ENCODE data around the gene PRDM16.

The PRDM16 gene

DNA sequence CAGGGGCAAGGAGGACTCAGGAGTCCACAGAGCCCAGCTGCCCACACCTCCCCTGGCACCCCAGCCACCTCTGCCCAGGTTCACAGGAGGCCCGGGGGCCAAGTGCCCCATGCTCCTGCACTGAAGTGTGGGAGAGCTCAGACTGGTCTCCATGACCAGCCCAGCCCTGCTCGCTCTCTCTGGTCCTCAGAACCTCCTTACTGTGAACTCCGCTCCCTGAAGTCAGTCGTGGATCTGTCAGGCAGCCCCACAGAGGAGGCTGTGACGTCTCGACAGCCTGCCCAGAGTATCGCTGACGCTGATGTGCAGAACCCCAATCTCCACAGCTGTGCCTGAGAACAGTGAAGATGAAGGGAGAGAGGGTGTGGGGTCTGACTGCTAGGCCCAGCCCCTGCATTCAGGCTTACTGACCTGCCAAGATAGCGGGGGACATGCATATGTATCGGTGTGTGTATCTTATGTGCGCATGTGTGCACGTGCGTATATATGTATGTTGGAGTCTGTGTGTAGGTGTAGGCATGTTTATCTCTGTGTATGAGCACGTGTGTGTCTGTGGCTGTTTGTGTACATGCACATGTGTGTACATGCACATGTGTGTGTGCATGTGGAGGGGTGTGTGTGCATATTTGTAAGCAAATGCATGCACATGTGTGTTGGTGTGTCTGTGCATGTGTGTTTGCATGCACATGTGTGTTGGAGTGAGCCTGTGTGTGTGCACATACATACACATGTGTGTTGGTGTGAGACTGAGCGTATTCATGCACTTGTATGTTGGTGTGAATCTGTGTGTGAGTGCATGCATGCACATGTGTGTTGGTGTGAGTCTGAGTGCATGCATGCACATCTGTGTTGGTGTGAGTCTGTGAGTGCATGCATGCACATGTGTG, 267.0 kb downstream of the PRDM16 start:
- no peak for FAIRE-seq
- no peak for DNase-seq (ENCODE audit: insufficient read length, low spot score)
- TF ChIP-seq, protein P1, sequence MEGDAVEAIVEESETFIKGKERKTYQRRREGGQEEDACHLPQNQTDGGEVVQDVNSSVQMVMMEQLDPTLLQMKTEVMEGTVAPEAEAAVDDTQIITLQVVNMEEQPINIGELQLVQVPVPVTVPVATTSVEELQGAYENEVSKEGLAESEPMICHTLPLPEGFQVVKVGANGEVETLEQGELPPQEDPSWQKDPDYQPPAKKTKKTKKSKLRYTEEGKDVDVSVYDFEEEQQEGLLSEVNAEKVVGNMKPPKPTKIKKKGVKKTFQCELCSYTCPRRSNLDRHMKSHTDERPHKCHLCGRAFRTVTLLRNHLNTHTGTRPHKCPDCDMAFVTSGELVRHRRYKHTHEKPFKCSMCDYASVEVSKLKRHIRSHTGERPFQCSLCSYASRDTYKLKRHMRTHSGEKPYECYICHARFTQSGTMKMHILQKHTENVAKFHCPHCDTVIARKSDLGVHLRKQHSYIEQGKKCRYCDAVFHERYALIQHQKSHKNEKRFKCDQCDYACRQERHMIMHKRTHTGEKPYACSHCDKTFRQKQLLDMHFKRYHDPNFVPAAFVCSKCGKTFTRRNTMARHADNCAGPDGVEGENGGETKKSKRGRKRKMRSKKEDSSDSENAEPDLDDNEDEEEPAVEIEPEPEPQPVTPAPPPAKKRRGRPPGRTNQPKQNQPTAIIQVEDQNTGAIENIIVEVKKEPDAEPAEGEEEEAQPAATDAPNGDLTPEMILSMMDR (IDR thresholded peaks at IDR 0.05; ENCODE audit: insufficient read depth, missing control alignments), result no peak

- DNase-seq (ENCODE audit: insufficient read length, low spot score) (no peak), FAIRE-seq (no peak)
- TF ChIP-seq, protein P1 (IDR thresholded peaks at IDR 0.05; ENCODE audit: insufficient read depth, missing control alignments), result no peak
These were observed 267.9 kb downstream of the PRDM16 start for GRCh38 chr1:3336641-3337630.

- DNase-seq (ENCODE audit: insufficient read length, low spot score) (no peak), FAIRE-seq (no peak)
- TF ChIP-seq, protein P1 (IDR thresholded peaks at IDR 0.05; ENCODE audit: insufficient read depth, missing control alignments), result no peak
These were observed 269.1 kb downstream of the PRDM16 start for GRCh38 chr1:3337798-3338724.

- TF ChIP-seq, protein P1 (IDR thresholded peaks at IDR 0.05; ENCODE audit: insufficient read depth, missing control alignments), result no peak
- DNase-seq (ENCODE audit: insufficient read length, low spot score) (no peak), FAIRE-seq (no peak)
These were observed 269.7 kb downstream of the PRDM16 start for GRCh38 chr1:3338725-3339070.

DNA sequence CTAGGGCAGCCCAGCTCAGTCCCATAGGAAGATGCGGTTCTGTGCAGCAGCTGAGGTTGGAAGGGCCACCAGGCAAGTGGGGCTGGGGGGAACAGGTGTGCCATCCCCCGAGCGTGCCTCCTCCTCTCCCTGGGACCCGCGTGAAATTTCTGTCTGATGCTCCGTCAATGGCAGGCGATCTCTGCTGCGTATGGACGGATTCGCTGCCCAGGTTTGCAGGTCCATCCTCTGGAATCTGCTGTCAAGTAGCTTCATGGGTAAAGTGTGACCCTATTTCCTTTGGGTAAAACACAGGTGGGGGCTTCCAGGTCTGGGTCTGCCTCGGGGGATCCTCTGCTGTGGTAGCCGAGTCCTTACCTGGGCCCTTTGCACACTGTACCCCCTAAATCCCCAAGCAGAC, 270.9 kb downstream of the PRDM16 start:
- no peak for FAIRE-seq

More for the DNA sequence above, 270.9 kb downstream of the PRDM16 start:
- DNase-seq (ENCODE audit: insufficient read length, low spot score), result no peak
- TF ChIP-seq, protein P1 (IDR thresholded peaks at IDR 0.05; ENCODE audit: insufficient read depth, missing control alignments), result no peak
